Activated CD4-positive, alpha-beta T cell treated with anti-CD3 and anti-CD28 coated beads, Interleukin-2, amount 50 U/mL, for 16 hours (primary cell): ENCODE measurements around the gene ACER2.
"Not testable (repeated sequence)": the region's sequence is repeated elsewhere in the genome, so short reads cannot be mapped to it uniquely, and the experiment has no call there.

Source experiments
- DNase-seq: peaks from one replicate; pipeline ENCODE4 v3.0.0-alpha.2; 2020

ACER2 gene

GRCh38 chr9:19409401-19410194 is 789 bp downstream of the ACER2 start:
- DNase-seq = peak; percentile 6

GRCh38 chr9:19410195-19410503 is 1.3 kb downstream of the ACER2 start:
- no peak for DNase-seq

- DNase-seq = no peak
Observed at GRCh38 chr9:19410594-19410993, 1.8 kb downstream of the ACER2 start.

- no peak for DNase-seq
Observed at GRCh38 chr9:19411316-19411715, 2.5 kb downstream of the ACER2 start.

- not testable (repeated sequence) for DNase-seq
Observed at GRCh38 chr9:19413456-19413855, 4.6 kb downstream of the ACER2 start.

- DNase-seq = no peak
Observed at GRCh38 chr9:19416143-19416542, 7.3 kb downstream of the ACER2 start.

- no peak for DNase-seq
Observed at GRCh38 chr9:19420877-19421276, 12.1 kb downstream of the ACER2 start.

- DNase-seq = no peak
Observed at GRCh38 chr9:19423163-19423562, 14.4 kb downstream of the ACER2 start.

GRCh38 chr9:19424176-19424779 is 15.5 kb downstream of the ACER2 start:
- no peak for DNase-seq

GRCh38 chr9:19429595-19429994 is 20.8 kb downstream of the ACER2 start:
- DNase-seq = no peak

GRCh38 chr9:19430201-19430760 is 21.5 kb downstream of the ACER2 start:
- DNase-seq = no peak

- DNase-seq = no peak
Observed at GRCh38 chr9:19431361-19432171, 22.8 kb downstream of the ACER2 start.

- no peak for DNase-seq
Observed at GRCh38 chr9:19432473-19432872, 23.7 kb downstream of the ACER2 start.

- DNase-seq = not testable (repeated sequence)
Observed at GRCh38 chr9:19433729-19434128, 24.9 kb downstream of the ACER2 start.

- no peak for DNase-seq
Observed at GRCh38 chr9:19440376-19440775, 31.6 kb downstream of the ACER2 start.

- DNase-seq = peak; percentile 9
Observed at GRCh38 chr9:19440823-19441580, 32.2 kb downstream of the ACER2 start.

GRCh38 chr9:19441730-19442129 is 32.9 kb downstream of the ACER2 start:
- DNase-seq = peak; percentile 41

- DNase-seq = no peak
Observed at GRCh38 chr9:19442240-19442639, 33.4 kb downstream of the ACER2 start.

- no peak for DNase-seq
Observed at GRCh38 chr9:19445452-19445851, 36.6 kb downstream of the ACER2 start.

- no peak for DNase-seq
Observed at GRCh38 chr9:19446361-19446861, 37.6 kb downstream of the ACER2 start.

GRCh38 chr9:19451240-19452087 is 42.7 kb downstream of the ACER2 start:
- DNase-seq = no peak

GRCh38 chr9:19456426-19456825 is 47.6 kb downstream of the ACER2 start:
- no peak for DNase-seq
